ENCODE results near the gene NR2E1. TPM values are rescaled to one million over a fixed set of nuclear protein-coding genes. Genes with fewer than 3 reads are reported as not detected.

NR2E1 gene
- total RNA-seq = not detected

- H3K4me1 ChIP-seq (ENCODE audit: control insufficient read depth in 3 of 3, insufficient read depth in 3 of 3, low read length in 3 of 3) = peaks cover 39 to 58% (median 55%) of the 10 kb centered on the region in 3 donors
- H3K4me3 ChIP-seq (ENCODE audit: low read length in 3 of 3) = peak within 1 kb of the TSS; percentile 39 to 48 (median 45)
- no peak within 1 kb of the TSS for H3K9ac ChIP-seq (ENCODE audit: low read depth in 1 of 3, low read length in 3 of 3)
- H3K27ac ChIP-seq (ENCODE audit: low read depth, low read length) = no peak within 1 kb of the TSS
- no peaks in the 10 kb centered on the region for H3K36me3 ChIP-seq (ENCODE audit: control insufficient read depth in 3 of 3, insufficient read depth in 3 of 3, low read length in 3 of 3)
- no peaks in the 10 kb centered on the region for H3K9me3 ChIP-seq (ENCODE audit: control insufficient read depth in 3 of 3, low read length in 3 of 3)
- peaks cover 98 to 100% (median 99%) of the 10 kb centered on the region in 3 donors for H3K27me3 ChIP-seq (ENCODE audit: control insufficient read depth in 3 of 3, insufficient read depth in 3 of 3, low read length in 3 of 3)
Measured at GRCh38 chr6:108165714-108166663, at the start of gene NR2E1. NR2E1 (plus strand) TSS chr6:108166022; CDS start chr6:108166766, 744 bp downstream.

GRCh38 chr6:108116546-108117426 lies 49.0 kb upstream of the NR2E1 start:
- H3K4me1 ChIP-seq (ENCODE audit: control insufficient read depth in 3 of 3, insufficient read depth in 3 of 3, low read length in 3 of 3) = peaks cover 40 to 43% (median 41%) of the 10 kb centered on the region in 3 donors
- no peak overlapping the region for H3K9ac ChIP-seq (ENCODE audit: low read depth in 1 of 3, low read length in 3 of 3)
- H3K27me3 ChIP-seq (ENCODE audit: control insufficient read depth in 3 of 3, insufficient read depth in 3 of 3, low read length in 3 of 3) = peaks cover 74 to 82% (median 81%) of the 10 kb centered on the region in 3 donors
- H3K36me3 ChIP-seq (ENCODE audit: control insufficient read depth in 3 of 3, insufficient read depth in 3 of 3, low read length in 3 of 3) = no peaks in the 10 kb centered on the region
- H3K9me3 ChIP-seq (ENCODE audit: control insufficient read depth in 3 of 3, low read length in 3 of 3) = no peaks in the 10 kb centered on the region
- H3K27ac ChIP-seq (ENCODE audit: low read depth, low read length) = no peak overlapping the region
- peak overlapping the region; percentile 74 to 80 (median 78) for H3K4me3 ChIP-seq (ENCODE audit: low read length in 3 of 3)

- Histone ChIP-seq H3K9ac (ENCODE audit: low read depth in 1 of 3, low read length in 3 of 3) (peak overlapping the region in 2 of 3 donors; percentile 50 to 62), H3K4me1 (ENCODE audit: control insufficient read depth in 3 of 3, insufficient read depth in 3 of 3, low read length in 3 of 3) (peaks cover 40 to 43% (median 41%) of the 10 kb centered on the region in 3 donors), H3K4me3 (ENCODE audit: low read length in 3 of 3) (peak overlapping the region; percentile 74 to 80 (median 78)), H3K9me3 (ENCODE audit: control insufficient read depth in 3 of 3, low read length in 3 of 3) (no peaks in the 10 kb centered on the region), H3K27ac (ENCODE audit: low read depth, low read length) (no peak overlapping the region), H3K36me3 (ENCODE audit: control insufficient read depth in 3 of 3, insufficient read depth in 3 of 3, low read length in 3 of 3) (no peaks in the 10 kb centered on the region), H3K27me3 (ENCODE audit: control insufficient read depth in 3 of 3, insufficient read depth in 3 of 3, low read length in 3 of 3) (peaks cover 75 to 85% (median 84%) of the 10 kb centered on the region in 3 donors)
Measured at GRCh38 chr6:108117427-108118358, 48.1 kb upstream of the NR2E1 start.

- H3K9ac ChIP-seq (ENCODE audit: low read depth in 1 of 3, low read length in 3 of 3) = peak overlapping the region in 1 of 3 donors; percentile 62
- peak overlapping the region; percentile 74 to 80 (median 78) for H3K4me3 ChIP-seq (ENCODE audit: low read length in 3 of 3)
- peaks cover 78 to 89% (median 88%) of the 10 kb centered on the region in 3 donors for H3K27me3 ChIP-seq (ENCODE audit: control insufficient read depth in 3 of 3, insufficient read depth in 3 of 3, low read length in 3 of 3)
- no peaks in the 10 kb centered on the region for H3K9me3 ChIP-seq (ENCODE audit: control insufficient read depth in 3 of 3, low read length in 3 of 3)
- no peaks in the 10 kb centered on the region for H3K36me3 ChIP-seq (ENCODE audit: control insufficient read depth in 3 of 3, insufficient read depth in 3 of 3, low read length in 3 of 3)
- H3K4me1 ChIP-seq (ENCODE audit: control insufficient read depth in 3 of 3, insufficient read depth in 3 of 3, low read length in 3 of 3) = peaks cover 38 to 43% (median 41%) of the 10 kb centered on the region in 3 donors
- no peak overlapping the region for H3K27ac ChIP-seq (ENCODE audit: low read depth, low read length)
Measured at GRCh38 chr6:108118359-108118724, 47.5 kb upstream of the NR2E1 start.

GRCh38 chr6:108118810-108119768 lies 46.7 kb upstream of the NR2E1 start:
- peaks cover 33 to 36% (median 35%) of the 10 kb centered on the region in 3 donors for H3K4me1 ChIP-seq (ENCODE audit: control insufficient read depth in 3 of 3, insufficient read depth in 3 of 3, low read length in 3 of 3)

GRCh38 chr6:108119769-108120141 lies 46.1 kb upstream of the NR2E1 start:
- peaks cover 80 to 88% (median 87%) of the 10 kb centered on the region in 3 donors for H3K27me3 ChIP-seq (ENCODE audit: control insufficient read depth in 3 of 3, insufficient read depth in 3 of 3, low read length in 3 of 3)
- peaks cover 32 to 34% (median 32%) of the 10 kb centered on the region in 3 donors for H3K4me1 ChIP-seq (ENCODE audit: control insufficient read depth in 3 of 3, insufficient read depth in 3 of 3, low read length in 3 of 3)
- H3K9me3 ChIP-seq (ENCODE audit: control insufficient read depth in 3 of 3, low read length in 3 of 3) = no peaks in the 10 kb centered on the region
- H3K4me3 ChIP-seq (ENCODE audit: low read length in 3 of 3) = no peak overlapping the region
- no peak overlapping the region for H3K27ac ChIP-seq (ENCODE audit: low read depth, low read length)
- H3K36me3 ChIP-seq (ENCODE audit: control insufficient read depth in 3 of 3, insufficient read depth in 3 of 3, low read length in 3 of 3) = no peaks in the 10 kb centered on the region
- no peak overlapping the region for H3K9ac ChIP-seq (ENCODE audit: low read depth in 1 of 3, low read length in 3 of 3)

More at GRCh38 chr6:108118810-108119768, 46.7 kb upstream of the NR2E1 start:
- Histone ChIP-seq H3K27me3 (ENCODE audit: control insufficient read depth in 3 of 3, insufficient read depth in 3 of 3, low read length in 3 of 3) (peaks cover 79 to 88% (median 87%) of the 10 kb centered on the region in 3 donors), H3K9ac (ENCODE audit: low read depth in 1 of 3, low read length in 3 of 3) (no peak overlapping the region), H3K27ac (ENCODE audit: low read depth, low read length) (no peak overlapping the region), H3K4me3 (ENCODE audit: low read length in 3 of 3) (peak overlapping the region; percentile 7 to 62 (median 48)), H3K36me3 (ENCODE audit: control insufficient read depth in 3 of 3, insufficient read depth in 3 of 3, low read length in 3 of 3) (no peaks in the 10 kb centered on the region), H3K9me3 (ENCODE audit: control insufficient read depth in 3 of 3, low read length in 3 of 3) (no peaks in the 10 kb centered on the region)

GRCh38 chr6:108120311-108120710 lies 45.5 kb upstream of the NR2E1 start:
- no peak overlapping the region for H3K9ac ChIP-seq (ENCODE audit: low read depth in 1 of 3, low read length in 3 of 3)
- peaks cover 79 to 87% (median 81%) of the 10 kb centered on the region in 3 donors for H3K27me3 ChIP-seq (ENCODE audit: control insufficient read depth in 3 of 3, insufficient read depth in 3 of 3, low read length in 3 of 3)
- no peak overlapping the region for H3K27ac ChIP-seq (ENCODE audit: low read depth, low read length)

GRCh38 chr6:108121612-108122011 lies 44.2 kb upstream of the NR2E1 start:
- no peaks in the 10 kb centered on the region for H3K9me3 ChIP-seq (ENCODE audit: control insufficient read depth in 3 of 3, low read length in 3 of 3)
- H3K27ac ChIP-seq (ENCODE audit: low read depth, low read length) = no peak overlapping the region
- H3K4me3 ChIP-seq (ENCODE audit: low read length in 3 of 3) = no peak overlapping the region
- peaks cover 68 to 84% (median 70%) of the 10 kb centered on the region in 3 donors for H3K27me3 ChIP-seq (ENCODE audit: control insufficient read depth in 3 of 3, insufficient read depth in 3 of 3, low read length in 3 of 3)
- no peaks in the 10 kb centered on the region for H3K36me3 ChIP-seq (ENCODE audit: control insufficient read depth in 3 of 3, insufficient read depth in 3 of 3, low read length in 3 of 3)
- H3K9ac ChIP-seq (ENCODE audit: low read depth in 1 of 3, low read length in 3 of 3) = no peak overlapping the region
- peaks cover 20 to 22% (median 20%) of the 10 kb centered on the region in 3 donors for H3K4me1 ChIP-seq (ENCODE audit: control insufficient read depth in 3 of 3, insufficient read depth in 3 of 3, low read length in 3 of 3)

More at GRCh38 chr6:108120311-108120710, 45.5 kb upstream of the NR2E1 start:
- Histone ChIP-seq H3K36me3 (ENCODE audit: control insufficient read depth in 3 of 3, insufficient read depth in 3 of 3, low read length in 3 of 3) (no peaks in the 10 kb centered on the region), H3K4me1 (ENCODE audit: control insufficient read depth in 3 of 3, insufficient read depth in 3 of 3, low read length in 3 of 3) (peaks cover 26 to 28% (median 27%) of the 10 kb centered on the region in 3 donors), H3K9me3 (ENCODE audit: control insufficient read depth in 3 of 3, low read length in 3 of 3) (no peaks in the 10 kb centered on the region), H3K4me3 (ENCODE audit: low read length in 3 of 3) (no peak overlapping the region)
